Right lobe of liver (tissue), 6 donors: ENCODE data around the gene ANO2. TPM values are rescaled to one million over a fixed set of nuclear protein-coding genes. Genes with fewer than 3 reads are reported as not detected.

Experiments
- ATAC-seq, 4 donors: fragments of 200-7000 bp; cut with Tn5 transposase; one replicate each; pipeline ENCODE4 v1.9.1; 2020; ENCODE audit warnings: mild to moderate bottlenecking in 4 of 4, moderate library complexity in 4 of 4
- DNase-seq, 3 donors: peaks; one replicate each; pipeline ENCODE4 v3.0.0-alpha.2; 2020
- H3K27ac ChIP-seq, 3 donors: fragments of 200-600 bp; one replicate each; pipeline ENCODE4 v1.8.0; 2022
- H3K27me3 ChIP-seq, 2 donors: fragments of 200-600 bp; one replicate each; pipeline ENCODE4 v1.8.0; 2022
- H3K36me3 ChIP-seq, 4 donors: fragments of 200-600 bp; sonication (generic) in 1 of 4; one replicate each; pipeline versions ENCODE4 v1.5.1 to v1.8.0; 2017 to 2022; ENCODE audit warnings: control low read depth in 1 of 4
- H3K4me1 ChIP-seq, 4 donors: fragments of 200-600 bp; sonication (generic) in 1 of 4; one replicate each; pipeline versions ENCODE4 v1.5.1 to v1.8.0; 2017 to 2022; ENCODE audit warnings: control low read depth in 1 of 4
- H3K4me3 ChIP-seq, 3 donors: fragments of 200-600 bp; one replicate each; pipeline ENCODE4 v1.8.0; 2022
- H3K9me3 ChIP-seq, 4 donors: fragments of 200-600 bp; sonication (generic) in 1 of 4; one replicate each; pipeline versions ENCODE4 v1.5.1 to v1.8.0; 2017 to 2022; ENCODE audit warnings: control low read depth in 1 of 4
- POLR2A ChIP-seq: fragments of 450-650 bp; IDR thresholded peaks from one replicate; pipeline ENCODE4 v1.6.1; 2017; ENCODE audit warnings: antibody characterized with exemption, mild to moderate bottlenecking
- WGBS: methylation state at CpG from one replicate; pipeline ENCODE4 v1.1.6; 2018; ENCODE audit warnings: low coverage, low lambda C conversion rate; ENCODE audit not compliant: insufficient coverage; ENCODE audit errors: missing lambda C conversion rate; 5-methylcytosine and 5-hydroxymethylcytosine counted together
- intact Hi-C, 2 donors: fragments of 100-400 bp; cut with DNase I; formaldehyde crosslinking; loops; one replicate each; pipeline versions ENCODE4 v1.11.2 to v1.14.1; 2022
- total RNA-seq, 6 experiments: library from RNA; depleted of rRNA in 2 of 6; stranded (reverse); fragments of >200 nt in 2 of 6; fragmentation: NEBNext Ultra II Directional in 3 of 6; extraction: Animal tissue kit (Norgen Biotek cat#: 25700) in 3 of 6; gene quantifications; one replicate each; pipeline versions ENCODE4 v1.1.0 to v1.2.4, GENCODE V29; 2016 to 2023
- TF ChIP-seq, protein P1 (sequence below), 4 donors: fragments of 200-600 bp in 3 of 4; fragments of 450-650 bp in 1 of 4; IDR thresholded peaks; one replicate each; pipeline versions ENCODE4 v1.5.1 to v1.8.0; 2016 to 2022; ENCODE audit warnings: antibody characterized with exemption in 4 of 4, mild to moderate bottlenecking in 2 of 4
- donor health status: DM: no; HTN: yes; CAD: no.
- donor health status: DM: no; HTN: no; CAD: no.
- donor health status: DM: no; HTN: no; CAD: no.
- donor health status: DM: no; HTN: yes; CAD: no.
- donor health status: DM: no; HTN: yes; CAD: no.

Gene ANO2
- total RNA-seq, 6 experiments from 2014 or later, result 0.06 to 0.89 (median 0.32) TPM; not detected in 1

- no peaks in the 10 kb centered on the region for H3K9me3 ChIP-seq
- H3K4me1 ChIP-seq, result peaks cover 0 to 16% (median 0%) of the 10 kb centered on the region in 4 donors
- no peak for DNase-seq
- no peak overlapping the region for H3K27ac ChIP-seq
- intact Hi-C loops, result no loop called here
- no peaks in the 10 kb centered on the region for H3K36me3 ChIP-seq
- no peak overlapping the region for H3K4me3 ChIP-seq
- no peak for ATAC-seq
- H3K27me3 ChIP-seq, result no peaks in the 10 kb centered on the region
- TF ChIP-seq POLR2A, result no peak
- TF ChIP-seq, protein P1, sequence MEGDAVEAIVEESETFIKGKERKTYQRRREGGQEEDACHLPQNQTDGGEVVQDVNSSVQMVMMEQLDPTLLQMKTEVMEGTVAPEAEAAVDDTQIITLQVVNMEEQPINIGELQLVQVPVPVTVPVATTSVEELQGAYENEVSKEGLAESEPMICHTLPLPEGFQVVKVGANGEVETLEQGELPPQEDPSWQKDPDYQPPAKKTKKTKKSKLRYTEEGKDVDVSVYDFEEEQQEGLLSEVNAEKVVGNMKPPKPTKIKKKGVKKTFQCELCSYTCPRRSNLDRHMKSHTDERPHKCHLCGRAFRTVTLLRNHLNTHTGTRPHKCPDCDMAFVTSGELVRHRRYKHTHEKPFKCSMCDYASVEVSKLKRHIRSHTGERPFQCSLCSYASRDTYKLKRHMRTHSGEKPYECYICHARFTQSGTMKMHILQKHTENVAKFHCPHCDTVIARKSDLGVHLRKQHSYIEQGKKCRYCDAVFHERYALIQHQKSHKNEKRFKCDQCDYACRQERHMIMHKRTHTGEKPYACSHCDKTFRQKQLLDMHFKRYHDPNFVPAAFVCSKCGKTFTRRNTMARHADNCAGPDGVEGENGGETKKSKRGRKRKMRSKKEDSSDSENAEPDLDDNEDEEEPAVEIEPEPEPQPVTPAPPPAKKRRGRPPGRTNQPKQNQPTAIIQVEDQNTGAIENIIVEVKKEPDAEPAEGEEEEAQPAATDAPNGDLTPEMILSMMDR (IDR thresholded peaks at IDR 0.05), result no peak
- WGBS, result 67% methylated on average over 1 of the region's 1 CpG
Measured at GRCh38 chr12:5710260-5710878, 234.7 kb downstream of the ANO2 start.

GRCh38 chr12:5708371-5708770 is 236.7 kb downstream of the ANO2 start:
- ATAC-seq (no peak), DNase-seq (no peak)
- no peaks in the 10 kb centered on the region for H3K27me3 ChIP-seq

GRCh38 chr12:5706247-5706646 is 238.8 kb downstream of the ANO2 start:
- TF ChIP-seq POLR2A, result no peak
- TF ChIP-seq, protein P1 (IDR thresholded peaks at IDR 0.05), result no peak
- Histone ChIP-seq H3K27me3 (no peaks in the 10 kb centered on the region), H3K9me3 (peaks cover 0 to 8% (median 0%) of the 10 kb centered on the region in 4 donors), H3K4me1 (peaks cover 0 to 6% (median 0%) of the 10 kb centered on the region in 4 donors), H3K4me3 (no peak overlapping the region), H3K27ac (no peak overlapping the region), H3K36me3 (no peaks in the 10 kb centered on the region)
- DNase-seq (no peak), ATAC-seq (no peak)
- 60% methylated on average over 4 of the region's 4 CpGs for WGBS
- intact Hi-C loops, result no loop called here

More at GRCh38 chr12:5708371-5708770, 236.7 kb downstream of the ANO2 start:
- Histone ChIP-seq H3K36me3 (no peaks in the 10 kb centered on the region), H3K4me3 (no peak overlapping the region), H3K9me3 (no peaks in the 10 kb centered on the region), H3K4me1 (peaks cover 0 to 6% (median 0%) of the 10 kb centered on the region in 4 donors), H3K27ac (no peak overlapping the region)
- no peak for TF ChIP-seq POLR2A
- TF ChIP-seq, protein P1 (IDR thresholded peaks at IDR 0.05), result no peak
- intact Hi-C loops, result no loop called here

DNA sequence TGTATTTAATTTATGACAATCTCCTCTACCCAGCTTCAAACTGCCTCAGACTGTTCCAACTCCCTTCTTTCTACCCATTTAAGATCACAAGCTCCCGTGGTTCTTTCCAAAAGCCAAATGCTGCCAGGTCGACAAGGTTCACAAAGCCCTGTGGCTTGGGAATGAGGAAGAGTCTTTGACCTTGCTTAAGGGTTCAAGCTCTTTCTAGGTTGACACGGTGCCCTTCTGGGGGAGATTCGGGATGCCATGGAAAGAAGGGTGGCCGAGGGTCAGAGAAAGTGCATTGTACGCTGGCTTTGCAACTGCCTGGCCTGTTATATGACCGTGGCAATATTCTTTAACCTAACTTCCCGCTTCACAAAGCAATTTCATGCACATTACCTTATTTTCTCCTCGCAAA is 239.3 kb downstream of the ANO2 start:
- Histone ChIP-seq H3K4me3 (no peak overlapping the region), H3K27me3 (no peaks in the 10 kb centered on the region), H3K36me3 (no peaks in the 10 kb centered on the region), H3K9me3 (peaks cover 0 to 8% (median 0%) of the 10 kb centered on the region in 4 donors), H3K27ac (no peak overlapping the region), H3K4me1 (peaks cover 0 to 6% (median 0%) of the 10 kb centered on the region in 4 donors)
- 61% methylated on average over 5 of the region's 9 CpGs for WGBS
- intact Hi-C loops, result no loop called here
- ATAC-seq (no peak), DNase-seq (no peak)
- TF ChIP-seq, protein P1 (IDR thresholded peaks at IDR 0.05), result no peak
- no peak for TF ChIP-seq POLR2A
